A673 (cell line): ENCODE measurements around the gene CHRNA3.

Source experiments
- CTCF ChIP-seq: fragments of 300-800, 200-600 bp; sonication (generic); conservative IDR thresholded peaks from 2 replicates; pipeline ENCODE4 v1.5.1; 2017; ENCODE audit warnings: low read depth, mild to moderate bottlenecking, antibody characterized with exemption, low read length, moderate library complexity, mixed read lengths
- EZH2 ChIP-seq: fragments of 200-600 bp; sonication (generic); IDR thresholded peaks from 2 replicates; pipeline ENCODE4 v1.6.1; 2017; ENCODE audit warnings: borderline replicate concordance, low read depth, mild to moderate bottlenecking, mixed read lengths, antibody characterized with exemption, low read length; ENCODE audit not compliant: poor library complexity, severe bottlenecking

GRCh38 chr15:78660584-78660983, 39.8 kb upstream of the CHRNA3 start:
- TF ChIP-seq CTCF (no peak), EZH2 (no peak)
